ENCODE measurements around the gene ATP7B. TPM values are rescaled to one million over a fixed set of nuclear protein-coding genes. Genes with fewer than 3 reads are reported as not detected.

ATP7B gene
- total and polyA plus RNA-seq, 2 of the 4 experiments (the other 2 are of a cell fraction), result 2.7 to 2.9 TPM

GRCh38 chr13:51959773-51960172 is 51.5 kb downstream of the ATP7B start:
- no peak overlapping the region for H2AK5ac ChIP-seq (ENCODE audit: low read depth, low read length)
- no peak overlapping the region for H3K56ac ChIP-seq (ENCODE audit: extremely low read depth, insufficient read depth, low read length)
- no peak overlapping the region for H2BK15ac ChIP-seq (ENCODE audit: low read depth, low read length)
- H3K4me1 ChIP-seq (ENCODE audit: control insufficient read depth, insufficient read depth, low read length), result no peaks in the 10 kb centered on the region
- no peak overlapping the region for H2BK20ac ChIP-seq (ENCODE audit: low read depth, low read length)
- TF ChIP-seq FOS (IDR thresholded peaks at IDR 0.05; ENCODE audit: low read depth, low read length) (no peak), USF2 (IDR thresholded peaks at IDR 0.05; ENCODE audit: low read depth, low read length) (no peak), CEBPB (IDR thresholded peaks at IDR 0.05; ENCODE audit: low read depth, low read length) (no peak), CHD1 (IDR thresholded peaks at IDR 0.05; ENCODE audit: low read depth, low read length) (no peak), MXI1 (IDR thresholded peaks at IDR 0.05; ENCODE audit: borderline replicate concordance, low read depth, low read length) (no peak), MAFK (IDR thresholded peaks at IDR 0.05; ENCODE audit: low read depth, low read length) (no peak), RFX5 (IDR thresholded peaks at IDR 0.05; ENCODE audit: low read depth, low read length) (no peak), RAD21 (IDR thresholded peaks at IDR 0.05; ENCODE audit: low read length) (no peak)
- no peaks in the 10 kb centered on the region for H3K27me3 ChIP-seq (ENCODE audit: control insufficient read depth, insufficient read depth, low read length)
- CTCF ChIA-PET, result interaction anchor here (0.7 to 1.5 kb wide), 3 partner anchors 9 to 11 kb away, joined by 3 to 5 read pairs (median 3); no protein-coding TSS in a partner anchor
- H4K8ac ChIP-seq (ENCODE audit: low read depth in 2 of 2, low read length in 2 of 2), result no peak overlapping the region
- H2BK120ac ChIP-seq (ENCODE audit: low read depth, low read length), result no peak overlapping the region
- H3K9ac ChIP-seq (ENCODE audit: low read depth, low read length), result no peak overlapping the region
- no peaks in the 10 kb centered on the region for H3K9me1 ChIP-seq (ENCODE audit: insufficient read depth, low read length)
- dilution Hi-C loops (cut with HindIII; ENCODE audit: low sequenced_read_pairs, unreplicated experiment), result no loop called here
- WGBS, 2 experiments (ENCODE audit: extremely low coverage in 2 of 2, insufficient read length in 1 of 2), result no CpG with 5 or more reads among the region's 3 CpGs
- H4K5ac ChIP-seq (ENCODE audit: low read depth, low read length), result no peak overlapping the region
- H3K4me2 ChIP-seq (ENCODE audit: low read depth, low read length), result no peak overlapping the region
- H3K14ac ChIP-seq (replicated peaks; ENCODE audit: low read depth, low read length), result no peak overlapping the region
- H3K18ac ChIP-seq (ENCODE audit: low read depth, low read length), result no peak overlapping the region
- H4K91ac ChIP-seq (ENCODE audit: insufficient read depth, low read depth, low read length), result no peak overlapping the region
- no peaks in the 10 kb centered on the region for H3K9me3 ChIP-seq (ENCODE audit: control insufficient read depth, insufficient read depth, low read length)
- no peak overlapping the region for H2AK9ac ChIP-seq (replicated peaks; ENCODE audit: low read depth, low read length, poor library complexity)
- no peak for ATAC-seq (ENCODE audit: low read depth)
- intact Hi-C loops (cut with micrococcal nuclease), result no loop called here
- no TSS peak for BruUV-seq (replicated peaks)
- H3K27ac ChIP-seq (ENCODE audit: insufficient read depth, low read length), result no peak overlapping the region
- H3K4me3 ChIP-seq (ENCODE audit: insufficient read depth, low read depth, low read length), result no peak overlapping the region
- no peak overlapping the region for H2AFZ ChIP-seq (replicated peaks; ENCODE audit: low read length, poor library complexity)
- H2BK5ac ChIP-seq (ENCODE audit: low read depth, low read length, poor library complexity, severe bottlenecking), result no peak overlapping the region
- POLR2A ChIA-PET (ENCODE audit: unreplicated experiment), result no interaction called here
- H3K4ac ChIP-seq (ENCODE audit: low read depth, low read length), result no peak overlapping the region
- H3K23ac ChIP-seq (ENCODE audit: low read depth, low read length), result no peak overlapping the region
- DNase-seq, result no peak
- H3K79me1 ChIP-seq (ENCODE audit: low read depth in 1 of 2, low read length in 2 of 2), result no peaks in the 10 kb centered on the region
- H3K36me3 ChIP-seq (ENCODE audit: control insufficient read depth, insufficient read depth, low read length), result no peaks in the 10 kb centered on the region
- no peaks in the 10 kb centered on the region for H4K20me1 ChIP-seq (ENCODE audit: insufficient read depth, low read length)
- in situ Hi-C loops (cut with MboI; ENCODE audit: low sequenced_read_pairs), result no loop called here

All from IMR-90 (cell line).